Lower leg skin (tissue), 4 donors: ENCODE data around the gene CALR3. TPM values are rescaled to one million over a fixed set of nuclear protein-coding genes. Genes with fewer than 3 reads are reported as not detected.
"Not testable (repeated sequence)": the region's sequence is repeated elsewhere in the genome, so short reads cannot be mapped to it uniquely, and the experiment has no call there.

Source experiments
- DNase-seq, 2 donors: peaks; one replicate each; pipeline ENCODE4 v3.0.0-alpha.2; 2019; ENCODE audit warnings: low spot score in 2 of 2
- H3K4me3 ChIP-seq: fragments of 200-600 bp; sonication (generic); 2 replicates; pipeline ENCODE4 v1.5.1; 2017; ENCODE audit warnings: mild to moderate bottlenecking, low read depth; ENCODE audit not compliant: poor library complexity, severe bottlenecking
- CTCF ChIP-seq, 3 donors: fragments of 450-650 bp; IDR thresholded peaks; one replicate each; pipeline ENCODE4 v1.5.1; 2016; ENCODE audit warnings: antibody characterized with exemption in 3 of 3, mild to moderate bottlenecking in 3 of 3, moderate library complexity in 2 of 3
- POLR2A ChIP-seq, 2 donors: fragments of 450-650 bp; IDR thresholded peaks; one replicate each; pipeline ENCODE4 v1.6.1; 2016 to 2017; ENCODE audit warnings: antibody characterized with exemption in 2 of 2, mild to moderate bottlenecking in 1 of 2, moderate library complexity in 1 of 2
- WGBS, 2 donors: methylation state at CpG; one replicate each; pipeline ENCODE4 v1.1.5; 2018; 5-methylcytosine and 5-hydroxymethylcytosine counted together
- intact Hi-C: fragments of 100-400 bp; cut with DNase I; formaldehyde crosslinking; loops from one replicate; pipeline ENCODE4 v1.15.0; 2023; ENCODE audit warnings: low total_unique reads
- total RNA-seq, 4 donors: library from RNA; depleted of rRNA; stranded (reverse); fragments of >200 nt; gene quantifications; one replicate each; pipeline ENCODE4 v1.1.0, GENCODE V29; 2016

CALR3 gene
- total RNA-seq, 4 donors from 2014 or later = not detected

- intact Hi-C loops = no loop called here
- peak in 1 of 2 donors; percentile 89 for DNase-seq
- TF ChIP-seq CTCF (IDR thresholded peaks at IDR 0.05) (no peak), POLR2A (IDR thresholded peaks at IDR 0.05) (no peak)
- 0 to 1% methylated on average over 29 to 54 of the region's 67 CpGs for whole genome bisulfite sequencing, 2 donors
- peak overlapping the region; percentile 71 for H3K4me3 ChIP-seq
These were observed 24.8 kb downstream of the CALR3 start for GRCh38 chr19:16470911-16471811.

GRCh38 chr19:16470541-16470910 is 25.4 kb downstream of the CALR3 start:
- intact Hi-C loops = no loop called here
- 15 to 29% methylated on average over 7 of the region's 7 CpGs for WGBS, 2 donors

GRCh38 chr19:16467581-16467980 is 28.4 kb downstream of the CALR3 start:
- intact Hi-C loops = no loop called here
- DNase-seq = no peak
- TF ChIP-seq CTCF (IDR thresholded peaks at IDR 0.05) = no peak
- no peak for TF ChIP-seq POLR2A (IDR thresholded peaks at IDR 0.05)
- WGBS, 2 donors = 74 to 79% methylated on average over 6 of the region's 6 CpGs
- H3K4me3 ChIP-seq = no peak overlapping the region

More at GRCh38 chr19:16470541-16470910, 25.4 kb downstream of the CALR3 start:
- DNase-seq = no peak
- TF ChIP-seq CTCF (IDR thresholded peaks at IDR 0.05) (no peak), POLR2A (IDR thresholded peaks at IDR 0.05) (no peak)
- no peak overlapping the region for H3K4me3 ChIP-seq

- H3K4me3 ChIP-seq, intact Hi-C loops, DNase-seq: not testable (repeated sequence)
- 85 to 88% methylated on average over 12 of the region's 12 CpGs for WGBS, 2 donors
These were observed 29.1 kb downstream of the CALR3 start for GRCh38 chr19:16466802-16467427.

- TF ChIP-seq POLR2A (IDR thresholded peaks at IDR 0.05) = no peak
- TF ChIP-seq CTCF (IDR thresholded peaks at IDR 0.05) = no peak
- no peak for DNase-seq
- intact Hi-C loops = no loop called here
- no peak overlapping the region for H3K4me3 ChIP-seq
- 88 to 93% methylated on average over 5 of the region's 5 CpGs for WGBS, 2 donors
These were observed 30.7 kb downstream of the CALR3 start for GRCh38 chr19:16465239-16465638.

- intact Hi-C loops = no loop called here
- no peak for DNase-seq
- no peak for TF ChIP-seq POLR2A (IDR thresholded peaks at IDR 0.05)
- TF ChIP-seq CTCF (IDR thresholded peaks at IDR 0.05) = no peak
- H3K4me3 ChIP-seq = no peak overlapping the region
- 82 to 90% methylated on average over 12 of the region's 12 CpGs for WGBS, 2 donors
These were observed 31.9 kb downstream of the CALR3 start for GRCh38 chr19:16463991-16464575.
